Suprapubic skin (tissue), 4 donors: ENCODE data around the gene RIT1. TPM values are rescaled to one million over a fixed set of nuclear protein-coding genes. Genes with fewer than 3 reads are reported as not detected.

Experiments
- DNase-seq, 2 donors: peaks; one replicate each; pipeline ENCODE4 v3.0.0-alpha.2; 2019; ENCODE audit warnings: low spot score in 2 of 2
- H3K27ac ChIP-seq: fragments of 200-600 bp; sonication (generic); one replicate; pipeline ENCODE4 v1.5.1; 2019
- H3K27me3 ChIP-seq: fragments of 200-600 bp; sonication (generic); one replicate; pipeline ENCODE4 v1.5.1; 2019
- H3K36me3 ChIP-seq: fragments of 200-600 bp; sonication (generic); one replicate; pipeline ENCODE4 v1.5.1; 2019
- H3K4me1 ChIP-seq: fragments of 200-600 bp; sonication (generic); one replicate; pipeline ENCODE4 v1.5.1; 2019
- H3K4me3 ChIP-seq: fragments of 200-600 bp; sonication (generic); one replicate; pipeline ENCODE4 v1.5.1; 2019; ENCODE audit warnings: mild to moderate bottlenecking
- H3K9me3 ChIP-seq: fragments of 200-600 bp; sonication (generic); one replicate; pipeline ENCODE4 v1.5.1; 2019
- EP300 ChIP-seq: sonication (generic); formaldehyde crosslinking; IDR thresholded peaks from one replicate; pipeline ENCODE4 v1.6.1; 2017; ENCODE audit warnings: antibody characterized with exemption
- POLR2A ChIP-seq, 2 donors: fragments of 450-650 bp; IDR thresholded peaks; one replicate each; pipeline ENCODE4 v1.6.1; 2017; ENCODE audit warnings: antibody characterized with exemption in 2 of 2, mild to moderate bottlenecking in 2 of 2, moderate library complexity in 2 of 2
- POLR2AphosphoS5 ChIP-seq, 3 donors: sonication (generic); formaldehyde crosslinking; IDR thresholded peaks; one replicate each; pipeline ENCODE4 v1.6.1; 2017; ENCODE audit warnings: antibody characterized with exemption in 3 of 3
- WGBS: methylation state at CpG from one replicate; pipeline ENCODE4 v1.1.5; 2018; 5-methylcytosine and 5-hydroxymethylcytosine counted together
- total RNA-seq, 4 donors: library from RNA; depleted of rRNA; stranded (reverse); fragments of >200 nt; gene quantifications; one replicate each; pipeline ENCODE4 v1.1.0, GENCODE V29; 2016
- TF ChIP-seq, protein P1 (sequence below), 2 donors: fragments of 200-600 bp in 1 of 2; fragments of 450-650 bp in 1 of 2; sonication (generic) in 1 of 2; IDR thresholded peaks; one replicate each; pipeline ENCODE4 v1.5.1; 2016 to 2019; ENCODE audit warnings: antibody characterized with exemption in 2 of 2, mild to moderate bottlenecking in 1 of 2, moderate library complexity in 1 of 2

The RIT1 gene
- total RNA-seq, 4 donors from 2014 or later, result 18.1 to 30.8 (median 23.8) TPM

GRCh38 chr1:155910621-155911121 lies 478 bp downstream of the RIT1 start:
- no peaks in the 10 kb centered on the region for H3K9me3 ChIP-seq
- peak overlapping the region; percentile 77 for H3K4me3 ChIP-seq
- no peak for TF ChIP-seq POLR2A (IDR thresholded peaks at IDR 0.05)
- TF ChIP-seq EP300, result no peak
- TF ChIP-seq, protein P1, sequence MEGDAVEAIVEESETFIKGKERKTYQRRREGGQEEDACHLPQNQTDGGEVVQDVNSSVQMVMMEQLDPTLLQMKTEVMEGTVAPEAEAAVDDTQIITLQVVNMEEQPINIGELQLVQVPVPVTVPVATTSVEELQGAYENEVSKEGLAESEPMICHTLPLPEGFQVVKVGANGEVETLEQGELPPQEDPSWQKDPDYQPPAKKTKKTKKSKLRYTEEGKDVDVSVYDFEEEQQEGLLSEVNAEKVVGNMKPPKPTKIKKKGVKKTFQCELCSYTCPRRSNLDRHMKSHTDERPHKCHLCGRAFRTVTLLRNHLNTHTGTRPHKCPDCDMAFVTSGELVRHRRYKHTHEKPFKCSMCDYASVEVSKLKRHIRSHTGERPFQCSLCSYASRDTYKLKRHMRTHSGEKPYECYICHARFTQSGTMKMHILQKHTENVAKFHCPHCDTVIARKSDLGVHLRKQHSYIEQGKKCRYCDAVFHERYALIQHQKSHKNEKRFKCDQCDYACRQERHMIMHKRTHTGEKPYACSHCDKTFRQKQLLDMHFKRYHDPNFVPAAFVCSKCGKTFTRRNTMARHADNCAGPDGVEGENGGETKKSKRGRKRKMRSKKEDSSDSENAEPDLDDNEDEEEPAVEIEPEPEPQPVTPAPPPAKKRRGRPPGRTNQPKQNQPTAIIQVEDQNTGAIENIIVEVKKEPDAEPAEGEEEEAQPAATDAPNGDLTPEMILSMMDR (IDR thresholded peaks at IDR 0.05), result no peak
- TF ChIP-seq POLR2AphosphoS5 (IDR thresholded peaks at IDR 0.05), result no peak
- peaks cover 22% of the 10 kb centered on the region for H3K4me1 ChIP-seq
- H3K27ac ChIP-seq, result peak overlapping the region; percentile 93
- H3K36me3 ChIP-seq, result peaks cover 66% of the 10 kb centered on the region
- no peaks in the 10 kb centered on the region for H3K27me3 ChIP-seq
- WGBS, result 3% methylated on average over 11 of the region's 11 CpGs
- peak in 1 of 2 donors; percentile 59 for DNase-seq

- H3K4me1 ChIP-seq, result peaks cover 22% of the 10 kb centered on the region
- WGBS, result 54% methylated on average over 4 of the region's 4 CpGs
- DNase-seq, result no peak
- H3K36me3 ChIP-seq, result peaks cover 63% of the 10 kb centered on the region
- H3K4me3 ChIP-seq, result peak overlapping the region; percentile 77
- H3K9me3 ChIP-seq, result no peaks in the 10 kb centered on the region
- no peaks in the 10 kb centered on the region for H3K27me3 ChIP-seq
- no peak overlapping the region for H3K27ac ChIP-seq
- no peak for TF ChIP-seq POLR2AphosphoS5 (IDR thresholded peaks at IDR 0.05)
- TF ChIP-seq POLR2A (IDR thresholded peaks at IDR 0.05), result no peak
- no peak for TF ChIP-seq EP300
- TF ChIP-seq, protein P1 (IDR thresholded peaks at IDR 0.05), result no peak
These were observed 1.3 kb downstream of the RIT1 start for GRCh38 chr1:155909894-155910293.

GRCh38 chr1:155904261-155904660 lies 6.9 kb downstream of the RIT1 start:
- DNase-seq, result no peak
- H3K27me3 ChIP-seq, result no peaks in the 10 kb centered on the region
- peaks cover 2% of the 10 kb centered on the region for H3K4me1 ChIP-seq
- no peak for TF ChIP-seq EP300
- no peak for TF ChIP-seq POLR2A (IDR thresholded peaks at IDR 0.05)
- TF ChIP-seq POLR2AphosphoS5 (IDR thresholded peaks at IDR 0.05), result no peak
- TF ChIP-seq, protein P1 (IDR thresholded peaks at IDR 0.05), result no peak
- H3K4me3 ChIP-seq, result no peak overlapping the region
- H3K36me3 ChIP-seq, result peaks cover 94% of the 10 kb centered on the region
- no peak overlapping the region for H3K27ac ChIP-seq
- no peaks in the 10 kb centered on the region for H3K9me3 ChIP-seq
- WGBS, result 92% methylated on average over 12 of the region's 12 CpGs

DNA sequence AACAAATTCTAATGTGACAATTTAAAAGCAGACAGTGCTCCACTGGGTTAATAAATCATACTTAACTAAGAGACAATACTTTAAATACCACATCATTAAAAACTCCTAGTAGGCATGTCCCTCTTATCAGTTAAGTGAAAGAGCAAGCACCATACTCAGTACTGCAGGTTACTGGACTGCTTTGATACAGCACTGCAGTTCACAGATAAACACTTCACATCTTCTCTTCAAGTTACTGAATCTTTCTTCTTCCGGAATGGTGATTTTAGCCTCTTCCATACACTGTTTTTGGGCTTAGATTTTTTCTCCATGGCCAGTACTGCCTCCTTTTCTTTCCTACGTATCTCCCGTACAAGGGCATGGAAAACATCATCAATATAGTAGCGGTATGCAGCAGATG lies 11.0 kb downstream of the RIT1 start:
- 85% methylated on average over 4 of the region's 4 CpGs for WGBS
- Histone ChIP-seq H3K4me3 (no peak overlapping the region), H3K36me3 (peaks cover 83% of the 10 kb centered on the region), H3K4me1 (no peaks in the 10 kb centered on the region), H3K9me3 (no peaks in the 10 kb centered on the region), H3K27me3 (no peaks in the 10 kb centered on the region), H3K27ac (no peak overlapping the region)
- no peak for TF ChIP-seq EP300
- no peak for TF ChIP-seq POLR2A (IDR thresholded peaks at IDR 0.05)
- no peak for TF ChIP-seq POLR2AphosphoS5 (IDR thresholded peaks at IDR 0.05)
- TF ChIP-seq, protein P1 (IDR thresholded peaks at IDR 0.05), result no peak
- no peak for DNase-seq

- WGBS, result 84% methylated on average over 2 of the region's 2 CpGs
- Histone ChIP-seq H3K27me3 (no peaks in the 10 kb centered on the region), H3K36me3 (peaks cover 78% of the 10 kb centered on the region), H3K4me1 (no peaks in the 10 kb centered on the region), H3K4me3 (no peak overlapping the region), H3K9me3 (no peaks in the 10 kb centered on the region), H3K27ac (no peak overlapping the region)
- DNase-seq, result no peak
- TF ChIP-seq POLR2A (IDR thresholded peaks at IDR 0.05) (no peak), EP300 (no peak), POLR2AphosphoS5 (IDR thresholded peaks at IDR 0.05) (no peak)
- TF ChIP-seq, protein P1 (IDR thresholded peaks at IDR 0.05), result no peak
These were observed 11.5 kb downstream of the RIT1 start for GRCh38 chr1:155899683-155900082.
